Activated CD8-positive, alpha-beta memory T cell treated with anti-CD3 and anti-CD28 coated beads, Interleukin-2, amount 50 U/mL, for 1 hour (primary cell): ENCODE data around the gene IGSF11.
"Not testable (repeated sequence)": the region's sequence is repeated elsewhere in the genome, so short reads cannot be mapped to it uniquely, and the experiment has no call there.

Experiments
- DNase-seq: peaks from one replicate; pipeline ENCODE4 v3.0.0-alpha.2; 2020; ENCODE audit errors: extremely low read depth

Gene IGSF11

GRCh38 chr3:118868051-118868450 is 166.6 kb downstream of the IGSF11 start:
- DNase-seq = no peak

- no peak for DNase-seq
Measured at GRCh38 chr3:118863731-118864322, 170.8 kb downstream of the IGSF11 start.

- DNase-seq = no peak
Measured at GRCh38 chr3:118859950-118860349, 174.7 kb downstream of the IGSF11 start.

- DNase-seq = not testable (repeated sequence)
Measured at GRCh38 chr3:118851466-118852193, 183.0 kb downstream of the IGSF11 start.

GRCh38 chr3:118850687-118851086 is 184.0 kb downstream of the IGSF11 start:
- DNase-seq = no peak
